Type B pancreatic cell (in vitro differentiated cells): ENCODE data around the gene SDK1. TPM values are rescaled to one million over a fixed set of nuclear protein-coding genes. Genes with fewer than 3 reads are reported as not detected.
"Not testable (repeated sequence)": the region's sequence is repeated elsewhere in the genome, so short reads cannot be mapped to it uniquely, and the experiment has no call there.

Experiments used
- DNase-seq: peaks from one replicate; pipeline ENCODE4 v3.0.0; 2021; ENCODE audit warnings: mixed read lengths; ENCODE audit not compliant: unreplicated experiment; ENCODE audit errors: extremely low spot score
- H3K27ac Mint-ChIP-seq: 2 replicates; pipeline ENCODE4 v1.8.0; 2021; ENCODE audit warnings: mild to moderate bottlenecking, mixed read lengths
- H3K27me3 Mint-ChIP-seq: 2 replicates; pipeline ENCODE4 v1.8.0; 2021; ENCODE audit warnings: mixed read lengths
- H3K36me3 Mint-ChIP-seq: 2 replicates; pipeline ENCODE4 v1.8.0; 2021; ENCODE audit warnings: mixed read lengths
- H3K4me1 Mint-ChIP-seq: one replicate; pipeline ENCODE4 v1.8.0; 2021; ENCODE audit warnings: mixed read lengths; ENCODE audit not compliant: unreplicated experiment
- H3K4me3 Mint-ChIP-seq: 2 replicates; pipeline ENCODE4 v1.8.0; 2021; ENCODE audit warnings: mild to moderate bottlenecking, mixed read lengths
- H3K9me3 Mint-ChIP-seq: 2 replicates; pipeline ENCODE4 v1.8.0; 2021; ENCODE audit warnings: mixed read lengths
- total RNA-seq: library from RNA; stranded (reverse); gene quantifications from 2 replicates; pipeline ENCODE4 v1.2.1, GENCODE V29; 2021; ENCODE audit warnings: low replicate concordance
- TF ChIP-seq, protein P1 (sequence below): fragments of 200-600 bp; sonication (generic); conservative IDR thresholded peaks from 2 replicates; pipeline ENCODE4 v1.5.0; 2021; ENCODE audit warnings: antibody characterized with exemption, mild to moderate bottlenecking

SDK1 gene
- total RNA-seq, 1 donor from 2014 or later, result 26.1 TPM

DNA sequence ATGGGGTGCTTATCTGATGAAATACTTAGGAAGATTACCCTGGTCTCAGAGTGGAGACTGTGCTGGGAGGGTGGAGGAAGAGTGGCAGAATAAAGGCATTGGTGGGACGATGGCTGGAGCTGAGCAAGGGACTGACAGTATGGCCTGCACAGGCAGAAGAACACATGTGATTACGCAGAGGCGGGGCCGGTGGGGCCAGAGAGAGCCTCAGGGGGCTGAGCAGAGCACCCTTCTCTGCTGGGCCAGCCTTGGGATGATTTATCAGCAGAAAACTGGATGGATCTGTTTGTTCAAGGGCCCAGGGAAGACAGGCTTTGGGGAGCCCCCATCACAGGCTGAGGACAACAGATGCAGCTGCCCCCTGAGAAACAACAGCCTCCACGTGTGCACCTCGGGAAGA is 272.1 kb downstream of the SDK1 start:
- Mint-ChIP-seq H3K4me1 (peaks cover 15% of the 10 kb centered on the region), H3K36me3 (peaks cover 6% of the 10 kb centered on the region)

DNA sequence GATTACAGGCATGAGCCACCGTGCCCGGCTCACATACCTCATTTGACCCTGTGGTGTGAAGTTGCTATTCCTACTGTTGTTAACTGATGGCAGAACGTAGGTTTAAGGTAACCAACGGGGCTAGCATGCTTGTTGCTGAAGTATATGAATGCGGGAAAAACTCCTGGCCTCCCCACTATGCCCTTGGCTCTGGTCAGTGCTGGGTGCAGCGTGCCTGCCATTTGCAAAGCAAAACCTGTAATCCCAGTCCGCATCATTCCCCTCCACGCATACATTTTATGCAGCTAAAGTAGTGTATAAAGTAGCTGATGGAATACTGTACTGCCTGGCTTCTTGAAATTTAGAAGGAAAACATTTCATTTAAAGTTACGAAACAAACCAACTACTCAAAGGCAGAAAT is 273.3 kb downstream of the SDK1 start:
- no peak for DNase-seq
- Mint-ChIP-seq H3K9me3 (peaks cover 12% of the 10 kb centered on the region), H3K27ac (no peak overlapping the region), H3K4me1 (peaks cover 11% of the 10 kb centered on the region), H3K27me3 (no peaks in the 10 kb centered on the region), H3K4me3 (no peak overlapping the region), H3K36me3 (peaks cover 10% of the 10 kb centered on the region)
- TF ChIP-seq, protein P1, sequence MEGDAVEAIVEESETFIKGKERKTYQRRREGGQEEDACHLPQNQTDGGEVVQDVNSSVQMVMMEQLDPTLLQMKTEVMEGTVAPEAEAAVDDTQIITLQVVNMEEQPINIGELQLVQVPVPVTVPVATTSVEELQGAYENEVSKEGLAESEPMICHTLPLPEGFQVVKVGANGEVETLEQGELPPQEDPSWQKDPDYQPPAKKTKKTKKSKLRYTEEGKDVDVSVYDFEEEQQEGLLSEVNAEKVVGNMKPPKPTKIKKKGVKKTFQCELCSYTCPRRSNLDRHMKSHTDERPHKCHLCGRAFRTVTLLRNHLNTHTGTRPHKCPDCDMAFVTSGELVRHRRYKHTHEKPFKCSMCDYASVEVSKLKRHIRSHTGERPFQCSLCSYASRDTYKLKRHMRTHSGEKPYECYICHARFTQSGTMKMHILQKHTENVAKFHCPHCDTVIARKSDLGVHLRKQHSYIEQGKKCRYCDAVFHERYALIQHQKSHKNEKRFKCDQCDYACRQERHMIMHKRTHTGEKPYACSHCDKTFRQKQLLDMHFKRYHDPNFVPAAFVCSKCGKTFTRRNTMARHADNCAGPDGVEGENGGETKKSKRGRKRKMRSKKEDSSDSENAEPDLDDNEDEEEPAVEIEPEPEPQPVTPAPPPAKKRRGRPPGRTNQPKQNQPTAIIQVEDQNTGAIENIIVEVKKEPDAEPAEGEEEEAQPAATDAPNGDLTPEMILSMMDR, result no peak

More for the DNA sequence above, 272.1 kb downstream of the SDK1 start:
- Mint-ChIP-seq H3K9me3 (peaks cover 8% of the 10 kb centered on the region), H3K27me3 (no peaks in the 10 kb centered on the region), H3K27ac (no peak overlapping the region), H3K4me3 (no peak overlapping the region)
- no peak for DNase-seq
- TF ChIP-seq, protein P1, result no peak

DNA sequence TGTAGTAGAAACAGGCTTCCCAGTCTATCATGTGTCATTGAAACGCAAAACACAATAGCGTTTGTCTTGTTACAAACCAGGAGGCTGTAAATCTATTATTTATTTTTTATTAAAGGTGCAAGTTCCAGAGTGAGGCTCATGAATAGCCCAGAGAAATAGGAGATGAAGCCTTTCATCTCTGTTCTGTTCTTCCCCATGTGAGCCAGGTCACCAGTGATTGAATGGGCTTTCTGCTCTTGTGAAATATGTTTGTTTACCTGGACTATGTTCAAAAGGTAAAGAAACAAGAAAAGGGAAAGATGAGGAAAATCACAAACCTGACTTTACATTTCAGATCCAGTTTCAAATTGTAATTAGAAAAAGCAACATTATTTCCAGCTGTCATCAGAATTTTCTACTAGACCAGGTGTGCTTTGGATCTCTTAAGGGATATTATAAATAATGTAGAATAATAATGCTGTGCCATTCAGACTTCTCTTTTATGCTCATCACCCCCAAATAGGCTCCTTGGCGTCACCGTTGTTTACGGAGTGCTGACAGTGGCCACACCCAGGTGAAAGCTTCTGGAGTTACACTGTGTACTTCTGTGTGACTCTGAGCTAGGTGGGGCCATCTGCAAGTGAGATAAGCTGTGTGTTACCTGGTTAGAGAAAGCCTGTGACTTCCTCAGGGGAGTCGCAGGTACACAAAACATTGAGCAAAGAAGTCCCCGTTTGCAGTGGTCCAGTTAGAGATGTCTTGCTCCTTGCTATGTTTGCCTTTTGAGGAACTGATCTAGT is 274.9 kb downstream of the SDK1 start:
- H3K27me3 Mint-ChIP-seq, result no peaks in the 10 kb centered on the region
- H3K27ac Mint-ChIP-seq, result no peak overlapping the region
- TF ChIP-seq, protein P1, result no peak
- peaks cover 15% of the 10 kb centered on the region for H3K36me3 Mint-ChIP-seq
- DNase-seq, result no peak
- H3K4me1 Mint-ChIP-seq, result no peaks in the 10 kb centered on the region
- H3K4me3 Mint-ChIP-seq, result no peak overlapping the region
- H3K9me3 Mint-ChIP-seq, result peaks cover 8% of the 10 kb centered on the region

DNA sequence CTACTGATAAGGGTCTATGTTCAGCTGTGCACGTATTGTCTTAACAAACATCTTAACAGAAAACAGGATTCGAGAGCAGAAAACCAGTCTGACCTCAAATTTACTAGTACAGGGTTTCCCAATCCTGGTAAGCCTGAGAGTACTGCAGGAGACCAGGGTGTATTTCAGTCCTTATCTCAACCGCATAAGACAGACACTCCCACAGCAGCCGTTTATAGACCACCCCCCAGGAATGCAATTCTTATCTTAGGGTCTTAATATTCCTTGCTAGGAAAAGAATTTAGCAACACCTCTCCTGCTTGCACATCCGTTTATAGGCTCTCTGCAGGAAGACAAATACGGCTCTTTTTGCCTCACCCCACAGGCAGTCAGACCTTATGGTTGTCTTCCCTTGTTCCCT is 277.3 kb downstream of the SDK1 start:
- peaks cover 8% of the 10 kb centered on the region for H3K9me3 Mint-ChIP-seq
- TF ChIP-seq, protein P1, result no peak
- DNase-seq, result no peak
- H3K27ac Mint-ChIP-seq, result no peak overlapping the region
- H3K36me3 Mint-ChIP-seq, result peaks cover 19% of the 10 kb centered on the region
- no peaks in the 10 kb centered on the region for H3K4me1 Mint-ChIP-seq
- H3K27me3 Mint-ChIP-seq, result no peaks in the 10 kb centered on the region
- H3K4me3 Mint-ChIP-seq, result no peak overlapping the region

DNA sequence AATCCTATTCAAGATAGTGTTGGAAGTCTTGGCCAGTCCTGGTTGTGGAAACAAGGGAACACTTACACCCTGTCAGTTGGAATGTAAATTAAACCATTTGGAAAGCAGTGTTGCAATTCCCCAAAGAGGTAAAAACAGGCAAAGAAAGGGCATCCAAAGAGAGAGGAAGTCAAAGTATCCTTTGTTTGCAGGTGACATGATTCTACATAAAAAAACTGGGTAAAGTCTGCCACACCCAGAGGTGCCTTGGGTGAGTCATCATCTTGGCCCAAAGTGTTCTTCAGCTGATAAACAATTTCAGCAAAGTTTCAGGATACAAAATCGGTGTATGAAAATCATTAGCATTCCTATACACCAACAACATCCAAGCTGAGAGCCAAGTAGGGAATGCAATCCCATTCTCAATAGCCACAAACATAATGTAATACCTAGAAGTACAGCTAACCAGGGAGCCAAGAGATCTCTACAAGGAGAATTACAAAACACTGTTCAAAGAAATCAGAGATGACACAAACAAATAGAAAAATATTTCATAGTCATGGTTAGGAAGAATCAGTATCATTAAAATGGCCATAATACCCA is 278.7 kb downstream of the SDK1 start:
- peaks cover 8% of the 10 kb centered on the region for H3K9me3 Mint-ChIP-seq
- TF ChIP-seq, protein P1, result no peak
- no peak overlapping the region for H3K27ac Mint-ChIP-seq
- H3K4me3 Mint-ChIP-seq, result no peak overlapping the region
- no peaks in the 10 kb centered on the region for H3K27me3 Mint-ChIP-seq
- DNase-seq, result no peak
- H3K4me1 Mint-ChIP-seq, result no peaks in the 10 kb centered on the region
- peaks cover 19% of the 10 kb centered on the region for H3K36me3 Mint-ChIP-seq

DNA sequence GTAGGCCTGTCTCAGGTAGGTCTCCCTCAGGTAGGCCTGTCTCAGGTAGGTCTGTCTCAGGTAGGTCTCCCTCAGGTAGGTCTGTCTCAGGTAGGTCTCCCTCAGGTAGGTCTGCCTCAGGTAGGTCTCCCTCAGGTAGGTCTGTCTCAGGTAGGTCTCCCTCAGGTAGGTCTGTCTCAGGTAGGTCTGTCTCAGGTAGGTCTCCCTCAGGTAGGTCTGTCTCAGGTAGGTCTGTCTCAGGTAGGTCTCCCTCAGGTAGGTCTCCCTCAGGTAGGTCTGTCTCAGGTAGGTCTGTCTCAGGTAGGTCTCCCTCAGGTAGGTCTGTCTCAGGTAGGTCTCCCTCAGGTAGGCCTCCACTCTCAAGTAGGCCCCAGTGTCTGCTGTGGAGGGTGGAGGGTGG is 281.1 kb downstream of the SDK1 start:
- H3K27ac Mint-ChIP-seq, DNase-seq, H3K4me1 Mint-ChIP-seq, H3K27me3 Mint-ChIP-seq, H3K9me3 Mint-ChIP-seq, H3K4me3 Mint-ChIP-seq: not testable (repeated sequence)
- peaks cover 15% of the 10 kb centered on the region for H3K36me3 Mint-ChIP-seq
